SKM-1 (cell line): ENCODE data around the gene TSPAN3.

Source experiments
- DNase-seq: peaks from one replicate; lab custom pipeline; 2025; ENCODE audit not compliant: unreplicated experiment; lab: John Stamatoyannopoulos, UW

The TSPAN3 gene

GRCh38 chr15:77034695-77035489 lies 36.0 kb downstream of the TSPAN3 start:
- no peak for DNase-seq

DNA sequence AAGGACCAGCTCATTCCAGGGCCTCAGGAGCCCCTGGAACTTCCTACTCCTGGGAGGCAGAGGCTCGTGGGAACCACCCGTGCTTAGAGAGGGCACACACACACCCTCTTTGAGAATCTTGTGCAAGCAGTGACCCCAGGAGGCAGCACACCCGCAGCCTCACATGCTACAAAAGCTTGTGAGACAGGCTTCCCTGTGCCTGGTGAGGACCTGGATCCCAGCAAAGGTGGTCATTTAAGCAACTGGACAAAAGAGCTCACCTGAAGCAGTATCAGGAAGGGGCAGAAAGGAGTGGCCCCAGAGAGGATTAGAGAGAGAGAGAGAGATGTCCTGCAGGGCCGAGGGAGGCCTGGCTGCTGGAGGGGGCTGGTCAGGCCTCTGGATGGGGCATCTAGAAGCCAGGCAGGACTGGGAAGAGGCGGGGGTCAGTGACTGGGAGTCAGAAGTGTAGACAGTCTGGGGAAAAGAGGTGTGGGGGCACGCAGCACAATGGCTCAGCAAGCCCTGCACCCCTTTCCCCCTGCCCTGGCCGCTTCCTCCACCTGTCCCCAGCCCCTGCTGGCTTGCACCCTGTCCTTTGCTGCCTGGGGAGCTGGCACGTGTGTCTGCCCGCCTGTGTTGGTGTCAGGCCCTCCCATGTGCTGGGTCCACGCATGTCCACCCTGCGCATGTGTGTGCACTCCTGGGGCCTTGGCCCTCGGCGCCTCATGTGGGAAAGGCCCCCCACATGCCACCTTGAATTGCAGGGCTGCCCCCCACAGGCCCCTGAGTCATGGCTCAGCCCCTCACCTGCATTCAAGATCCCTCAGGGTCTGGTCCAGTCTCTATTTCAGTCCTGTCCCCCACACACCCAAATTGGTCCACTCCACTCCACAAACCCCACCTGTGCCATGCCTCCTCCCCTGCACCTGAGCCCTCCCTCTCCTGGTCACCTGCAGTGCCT lies 36.9 kb downstream of the TSPAN3 start:
- DNase-seq = no peak

GRCh38 chr15:77033417-77033728 lies 37.5 kb downstream of the TSPAN3 start:
- no peak for DNase-seq

DNA sequence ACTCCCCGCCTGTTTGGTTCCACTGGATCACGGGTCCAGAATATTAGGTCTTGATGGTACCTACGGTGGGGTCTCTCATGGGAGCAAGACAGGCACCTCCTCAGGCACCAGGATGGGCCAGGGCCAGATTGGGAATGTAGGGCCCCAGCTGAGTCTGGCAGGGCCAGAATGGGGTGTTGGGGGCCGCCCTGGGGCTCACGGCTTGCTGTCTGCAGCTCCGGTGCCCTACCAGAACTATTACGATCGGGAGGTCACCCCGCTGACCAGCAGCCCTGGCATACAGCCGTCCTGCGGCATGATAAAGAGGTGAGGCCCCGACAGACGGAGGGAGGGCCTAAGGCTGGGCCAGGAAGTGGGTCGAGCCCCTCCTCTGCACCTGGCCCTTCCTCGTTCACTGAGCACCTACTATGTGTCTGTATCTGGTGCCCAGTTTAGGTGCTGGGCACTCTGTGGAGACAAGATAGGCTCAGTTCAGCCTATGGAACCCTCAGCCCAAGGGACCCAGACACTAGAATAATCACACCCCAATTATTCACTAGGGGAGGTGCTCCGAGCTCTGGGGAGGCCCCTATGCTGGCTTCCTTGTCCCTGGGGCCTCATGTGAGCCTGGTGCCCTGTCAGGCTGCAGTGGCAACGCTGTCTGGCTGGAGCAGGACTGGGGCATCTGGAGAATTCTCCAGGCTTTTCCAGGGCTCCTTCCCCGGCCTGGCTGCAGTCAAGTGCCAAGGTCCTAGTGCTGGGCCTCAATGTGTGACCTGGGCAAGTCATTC lies 38.1 kb downstream of the TSPAN3 start:
- no peak for DNase-seq

DNA sequence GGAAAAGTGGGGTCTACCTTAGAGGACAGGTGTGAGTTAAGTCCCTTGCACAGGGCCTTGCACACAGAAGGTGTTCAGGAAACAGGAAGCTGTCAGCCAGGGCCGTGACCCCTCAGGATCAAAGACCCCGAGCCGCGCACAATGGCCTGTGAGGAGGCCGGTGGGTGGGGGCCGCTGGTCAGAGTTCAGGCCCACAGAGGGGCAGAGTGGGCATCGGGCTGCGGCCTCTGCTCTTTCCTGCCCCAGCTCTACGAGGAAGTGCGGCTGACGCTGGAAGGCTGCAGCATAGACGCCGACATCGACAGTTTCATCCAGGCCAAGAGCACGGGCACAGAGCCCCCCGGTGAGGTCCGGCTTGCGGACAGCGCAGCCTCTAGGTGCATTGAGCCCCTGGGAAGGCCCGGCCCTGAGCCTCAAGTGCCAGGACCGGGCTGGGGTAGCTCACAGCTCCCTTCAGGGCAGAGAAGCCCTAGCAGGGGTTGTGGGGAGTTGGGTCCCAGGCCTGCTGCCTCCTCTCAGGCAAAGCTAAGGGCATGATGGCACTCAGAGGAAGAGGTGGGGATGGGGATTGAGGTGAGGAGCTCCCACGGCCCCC lies 38.8 kb downstream of the TSPAN3 start:
- no peak for DNase-seq

GRCh38 chr15:77031376-77032050 lies 39.4 kb downstream of the TSPAN3 start:
- no peak for DNase-seq

DNA sequence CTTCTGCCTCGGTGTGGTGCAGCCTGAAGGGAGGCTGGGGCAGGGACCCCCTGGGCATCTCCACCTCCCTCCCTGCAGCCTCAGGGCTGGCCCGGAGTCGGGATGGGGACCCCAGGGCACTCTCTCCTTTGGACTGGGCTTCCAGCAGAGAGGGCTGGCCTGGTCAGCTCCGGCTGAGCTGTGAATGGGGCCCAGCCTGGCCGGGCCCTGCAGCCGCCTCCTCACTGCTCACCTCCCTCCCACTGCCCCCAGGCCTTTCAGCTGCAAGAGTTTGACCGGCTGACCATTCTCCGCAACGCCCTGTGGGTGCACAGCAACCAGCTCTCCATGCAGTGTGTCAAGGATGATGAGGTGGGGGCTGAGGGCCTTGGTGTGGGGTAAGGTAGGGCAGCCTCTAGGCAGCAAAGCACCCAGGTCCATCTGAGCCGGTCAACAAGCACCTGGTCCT lies 40.0 kb downstream of the TSPAN3 start:
- DNase-seq = no peak

DNA sequence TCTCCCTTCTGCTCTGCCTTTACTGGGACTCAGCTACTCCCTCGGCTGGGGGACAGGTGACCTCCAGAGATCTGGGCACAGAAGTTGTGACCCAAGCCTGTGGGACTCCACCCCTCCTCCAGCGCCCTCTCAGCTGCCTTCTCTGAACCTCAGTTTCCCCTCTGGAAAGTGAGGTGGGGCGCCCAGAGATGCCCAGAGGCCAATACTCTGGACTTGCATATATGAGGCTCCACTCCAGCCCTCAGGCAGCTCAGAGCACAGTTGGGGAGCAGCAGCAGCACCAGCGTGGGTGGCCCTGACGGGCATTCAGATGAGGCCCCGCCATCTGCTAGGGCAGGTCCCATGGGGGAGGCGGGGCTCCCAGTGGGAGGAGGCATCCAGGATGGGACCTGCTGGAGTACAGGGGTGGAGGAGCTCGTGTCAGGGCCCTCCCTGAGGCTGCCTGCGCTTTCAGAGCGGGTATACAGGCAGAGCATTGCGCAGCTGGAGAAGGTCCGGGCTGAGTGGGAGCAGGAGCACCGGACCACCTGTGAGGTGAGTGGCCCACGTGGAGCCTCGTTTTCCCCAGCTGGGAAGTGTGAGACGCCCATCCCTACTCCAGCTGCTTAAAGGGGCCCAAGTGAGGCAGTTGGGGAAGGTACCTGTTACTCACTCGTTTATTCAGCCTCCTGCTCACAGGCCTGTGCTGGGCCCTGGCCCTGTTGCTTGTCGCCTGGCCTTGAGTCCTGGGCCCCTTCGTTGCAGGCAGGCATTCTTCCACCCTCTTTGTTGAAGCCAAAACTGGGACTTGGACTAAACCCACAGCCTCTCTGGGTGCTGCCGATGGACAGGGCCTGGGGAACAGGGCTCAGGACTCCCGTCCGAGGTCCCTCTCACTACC lies 40.6 kb downstream of the TSPAN3 start:
- DNase-seq = no peak

DNA sequence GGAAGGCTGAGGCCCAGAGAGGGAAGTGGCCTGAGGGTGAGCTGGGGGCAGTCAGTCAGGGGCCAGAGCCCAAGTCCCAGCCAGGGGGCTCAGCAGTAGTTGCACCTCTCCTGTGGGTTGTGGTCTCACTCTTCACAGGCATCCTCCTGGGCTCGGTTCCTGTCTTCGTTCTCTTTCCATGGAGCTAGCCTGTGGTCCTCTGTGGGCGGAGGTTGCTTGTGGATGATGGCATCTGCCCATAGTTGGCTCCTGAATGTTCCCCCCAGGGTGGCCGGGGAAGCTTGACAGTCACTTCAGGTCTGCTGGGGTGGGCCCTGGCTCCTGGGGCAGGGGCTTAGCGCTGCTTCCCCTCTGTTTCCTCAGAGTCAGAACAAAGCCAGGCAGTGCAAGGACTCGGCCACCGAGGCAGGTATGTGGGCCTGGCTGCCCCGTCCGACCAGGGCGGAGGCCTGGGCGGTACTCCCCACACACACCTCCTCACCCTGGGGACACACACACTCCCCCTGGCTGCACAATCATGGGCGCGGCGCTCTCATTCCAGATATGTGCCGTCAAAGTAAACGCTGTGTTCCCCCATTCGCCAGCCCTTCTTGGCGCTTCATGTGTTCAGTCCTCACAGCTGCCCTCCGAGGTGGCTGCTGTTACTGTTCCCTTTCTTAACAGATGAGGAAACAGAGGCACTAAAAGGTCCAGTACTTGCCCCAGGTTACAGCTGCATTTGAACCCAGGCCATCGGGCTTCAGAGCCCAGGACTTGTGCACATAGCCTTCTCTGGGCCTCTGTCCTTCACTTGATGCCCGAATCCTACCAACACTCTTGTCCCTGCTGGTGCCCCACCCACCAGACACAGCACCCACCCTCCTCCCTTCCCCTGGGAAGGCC lies 41.5 kb downstream of the TSPAN3 start:
- DNase-seq = no peak

GRCh38 chr15:77028451-77029165 lies 42.3 kb downstream of the TSPAN3 start:
- no peak for DNase-seq

- no peak for DNase-seq
Observed at GRCh38 chr15:77027697-77028450, 43.0 kb downstream of the TSPAN3 start.

- DNase-seq = no peak
Observed at GRCh38 chr15:77027111-77027696, 43.7 kb downstream of the TSPAN3 start.

DNA sequence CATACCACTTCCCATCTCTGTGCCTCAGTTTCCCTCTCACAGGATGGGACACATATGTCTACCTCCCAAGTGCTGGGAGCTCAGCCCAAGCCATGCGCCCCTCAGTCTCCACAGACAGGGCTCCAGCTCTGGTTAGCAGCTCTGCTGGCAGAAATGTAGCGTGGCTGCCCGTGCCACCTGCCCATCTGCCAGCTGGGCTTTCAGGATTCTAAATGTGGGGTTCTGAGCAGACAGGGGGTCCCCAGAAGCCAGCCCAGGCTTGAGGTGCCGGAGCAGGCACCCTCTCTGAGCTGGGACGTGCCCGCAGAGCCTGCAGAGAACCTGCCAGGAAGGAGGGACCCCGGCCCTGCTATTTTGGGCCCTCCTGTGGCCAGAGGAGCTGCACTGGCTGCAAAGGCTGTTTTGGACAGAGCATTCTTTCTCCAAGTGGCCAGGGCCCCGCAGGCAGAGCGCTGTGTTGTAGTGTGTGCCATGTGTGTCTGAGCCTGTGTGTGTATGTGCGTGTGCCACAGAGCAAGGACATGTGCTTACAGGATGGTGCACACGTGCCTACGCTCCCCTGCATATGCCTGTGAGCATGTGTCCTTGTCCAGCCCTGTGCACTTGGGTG lies 44.3 kb downstream of the TSPAN3 start:
- DNase-seq = no peak

DNA sequence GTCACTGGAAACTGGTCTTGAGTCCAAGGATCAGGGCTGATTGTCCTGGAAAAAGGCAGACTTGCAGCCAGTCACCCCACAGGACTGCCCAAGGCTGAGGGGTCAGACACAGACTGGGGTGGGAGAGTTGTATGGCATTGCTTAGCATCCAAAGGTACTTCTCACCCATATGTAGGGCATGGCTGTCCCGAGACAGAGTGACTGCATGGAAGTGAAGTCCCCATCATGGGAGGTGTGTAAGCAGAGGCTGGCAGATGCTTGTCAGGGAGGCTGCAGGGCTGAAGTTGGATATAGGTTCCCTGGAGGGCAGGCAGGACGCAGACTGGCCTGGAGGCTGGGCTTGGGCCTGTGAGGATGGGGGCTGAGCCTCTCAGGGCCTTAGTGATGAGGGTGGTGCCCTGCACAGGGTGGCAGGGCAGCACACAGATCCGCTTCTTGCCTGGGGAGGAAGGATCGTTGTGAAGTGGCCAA lies 44.9 kb downstream of the TSPAN3 start:
- DNase-seq = no peak

DNA sequence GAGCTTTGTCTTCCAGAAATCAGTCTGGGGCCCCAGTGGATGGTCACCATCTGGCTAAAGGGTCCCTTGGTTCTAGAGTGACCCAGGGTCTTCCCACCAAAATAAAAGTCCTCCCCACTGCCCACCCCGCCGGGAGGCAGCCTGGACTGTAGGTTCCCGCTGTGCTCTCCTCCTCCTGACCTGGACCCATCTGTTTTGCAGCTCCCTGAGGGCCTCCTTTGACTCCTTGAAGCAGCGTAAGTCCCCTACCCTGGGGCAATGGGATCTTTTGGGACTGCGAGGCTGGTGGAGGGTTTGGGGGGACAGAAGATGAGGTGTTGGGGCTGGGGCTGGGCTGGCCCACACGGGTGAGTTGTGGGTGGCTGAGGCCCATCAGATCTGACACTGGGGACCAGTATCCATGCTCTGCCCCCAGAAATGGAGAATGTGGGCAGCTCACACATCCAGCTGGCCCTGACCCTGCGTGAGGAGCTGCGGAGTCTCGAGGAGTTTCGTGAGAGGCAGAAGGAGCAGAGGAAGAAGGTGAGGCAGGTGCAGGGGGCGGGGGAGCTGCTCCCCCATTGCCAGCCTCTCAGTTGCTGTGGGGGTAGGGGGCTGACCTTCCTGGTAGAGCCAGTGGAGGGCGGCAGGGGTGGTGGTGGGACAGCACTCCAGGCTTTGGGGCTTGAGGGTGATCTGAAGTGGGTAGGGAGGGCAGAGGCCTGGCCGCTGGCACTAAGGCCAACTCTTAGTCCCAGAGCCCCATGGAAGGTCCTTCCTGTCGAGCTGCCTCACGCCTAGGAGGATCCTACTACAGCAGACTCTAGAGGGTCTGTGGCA lies 45.6 kb downstream of the TSPAN3 start:
- no peak for DNase-seq
